ENCODE results near the gene C12orf60. TPM values are rescaled to one million over a fixed set of nuclear protein-coding genes. Genes with fewer than 3 reads are reported as not detected.

The C12orf60 gene
- total RNA-seq (2013), result 0.58 TPM
- polyA plus RNA-seq (under 1 TPM in 2 of 3 donors, not detected in 1; 0.11 to 0.46 TPM), polyA minus RNA-seq (not detected in 2 replicates), total RNA-seq (0.07 to 1.7 (median 0.31) reads per million in 11 experiments)

GRCh38 chr12:14803011-14803829 lies at the start of gene C12orf60, which contains the start of gene WBP11:
Gene C12orf60, plus strand, starts transcription at chr12:14803670. Its CDS starts 19,266 bp downstream, at chr12:14822936.
Gene WBP11, minus strand, starts transcription at chr12:14803478. Its CDS starts 2,095 bp downstream, at chr12:14801383.
- Histone ChIP-seq H2AFZ (ENCODE audit: insufficient read depth, low read depth, low read length, poor library complexity, severe bottlenecking) (peak within 1 kb of the TSS; percentile 82), H3K27me3 (ENCODE audit: control insufficient read depth in 2 of 2, insufficient read depth in 2 of 2, low read length in 2 of 2) (no peaks in the 10 kb centered on the region), H3K4me2 (replicated peaks; ENCODE audit: extremely low read depth, low read length, poor library complexity, severe bottlenecking) (peak within 1 kb of the TSS; percentile 85), H3K27ac (ENCODE audit: low read depth in 1 of 2, low read length in 2 of 2) (peak within 1 kb of the TSS; percentile 92 to 99), H3K9me3 (replicated peaks in 1 of 2; ENCODE audit: control insufficient read depth in 1 of 2, insufficient read depth in 1 of 2, low read length in 2 of 2) (no peaks in the 10 kb centered on the region), H3K36me3 (replicated peaks in 1 of 2; ENCODE audit: control insufficient read depth in 1 of 2, insufficient read depth in 2 of 2, low read length in 2 of 2) (peaks cover 18 to 23% of the 10 kb centered on the region in 2 donors), H3K4me1 (ENCODE audit: control insufficient read depth in 1 of 2, insufficient read depth in 2 of 2, low read length in 2 of 2) (peaks cover 24 to 34% of the 10 kb centered on the region in 2 donors), H3K4me3 (replicated peaks in 1 of 3; ENCODE audit: low read depth in 2 of 3, low read length in 3 of 3) (peak within 1 kb of the TSS; percentile 78 to 92 (median 90)), H3K9ac (ENCODE audit: insufficient read depth, low read length, poor library complexity, severe bottlenecking) (peak within 1 kb of the TSS; percentile 96), H4K20me1 (ENCODE audit: insufficient read depth, low read length) (no peaks in the 10 kb centered on the region), H3K79me2 (ENCODE audit: insufficient read depth, low read length) (peaks cover 46% of the 10 kb centered on the region)
- Mint-ChIP-seq H3K27me3 (ENCODE audit: low read depth in 3 of 3) (peaks cover 0 to 2% (median 0%) of the 10 kb centered on the region in 3 donors), H3K9me3 (no peaks in the 10 kb centered on the region), H3K4me1 (peaks cover 23% of the 10 kb centered on the region), H3K27ac (no peak within 1 kb of the TSS), H3K36me3 (peaks cover 22 to 24% of the 10 kb centered on the region in 2 donors), H3K4me3 (no peak within 1 kb of the TSS)
- WGBS (ENCODE audit: insufficient coverage), result under 1% methylated on average over 43 of the region's 50 CpGs
- peak; percentile 95 to 99 (median 96) for DNase-seq
- intact Hi-C loops (cut with micrococcal nuclease), result no loop called here
- no peak for TF ChIP-seq CTCF (IDR thresholded peaks at IDR 0.05)

GRCh38 chr12:14756334-14757143 lies 46.9 kb upstream of the C12orf60 start:
- no peak overlapping the region for H3K4me3 Mint-ChIP-seq

More at GRCh38 chr12:14756334-14757143, 46.9 kb upstream of the C12orf60 start:
- Histone ChIP-seq H3K79me2 (ENCODE audit: insufficient read depth, low read length) (no peaks in the 10 kb centered on the region), H3K4me3 (replicated peaks in 1 of 3; ENCODE audit: low read depth in 2 of 3, low read length in 3 of 3) (no peak overlapping the region), H3K9me3 (replicated peaks in 1 of 2; ENCODE audit: control insufficient read depth in 1 of 2, insufficient read depth in 1 of 2, low read length in 2 of 2) (peaks cover 9 to 11% of the 10 kb centered on the region in 2 donors), H3K9ac (ENCODE audit: insufficient read depth, low read length, poor library complexity, severe bottlenecking) (no peak overlapping the region), H2AFZ (ENCODE audit: insufficient read depth, low read depth, low read length, poor library complexity, severe bottlenecking) (no peak overlapping the region), H3K36me3 (replicated peaks in 1 of 2; ENCODE audit: control insufficient read depth in 1 of 2, insufficient read depth in 2 of 2, low read length in 2 of 2) (peaks cover 0 to 2% of the 10 kb centered on the region in 2 donors), H3K27ac (ENCODE audit: low read depth in 1 of 2, low read length in 2 of 2) (no peak overlapping the region), H3K4me2 (replicated peaks; ENCODE audit: extremely low read depth, low read length, poor library complexity, severe bottlenecking) (no peak overlapping the region), H3K4me1 (ENCODE audit: control insufficient read depth in 1 of 2, insufficient read depth in 2 of 2, low read length in 2 of 2) (no peaks in the 10 kb centered on the region), H4K20me1 (ENCODE audit: insufficient read depth, low read length) (no peaks in the 10 kb centered on the region), H3K27me3 (ENCODE audit: control insufficient read depth in 2 of 2, insufficient read depth in 2 of 2, low read length in 2 of 2) (no peaks in the 10 kb centered on the region)
- no peak for DNase-seq
- peak; percentile 46 for TF ChIP-seq CTCF (IDR thresholded peaks at IDR 0.05)
- 70% methylated on average over 7 of the region's 17 CpGs for WGBS (ENCODE audit: insufficient coverage)
- H3K4me1 Mint-ChIP-seq, result peaks cover 2% of the 10 kb centered on the region
- intact Hi-C loops (cut with micrococcal nuclease), result no loop called here
- peaks cover 8 to 24% (median 17%) of the 10 kb centered on the region in 7 donors for H3K9me3 Mint-ChIP-seq
- peaks cover 11% of the 10 kb centered on the region in 2 donors for H3K36me3 Mint-ChIP-seq
- no peak overlapping the region for H3K27ac Mint-ChIP-seq
- peaks cover 0 to 6% (median 2%) of the 10 kb centered on the region in 3 donors for H3K27me3 Mint-ChIP-seq (ENCODE audit: low read depth in 3 of 3)

Measured in CD14-positive monocyte (primary cell).